CD4-positive, alpha-beta T cell treated with Interleukin-12 subunit alpha and Interleukin-12 subunit beta, for 1 hour (primary cell): ENCODE measurements around the gene DNMT1.

Source experiments
- DNase-seq: peaks from one replicate; pipeline ENCODE4 v3.0.0-alpha.2; 2020

Gene DNMT1

DNA sequence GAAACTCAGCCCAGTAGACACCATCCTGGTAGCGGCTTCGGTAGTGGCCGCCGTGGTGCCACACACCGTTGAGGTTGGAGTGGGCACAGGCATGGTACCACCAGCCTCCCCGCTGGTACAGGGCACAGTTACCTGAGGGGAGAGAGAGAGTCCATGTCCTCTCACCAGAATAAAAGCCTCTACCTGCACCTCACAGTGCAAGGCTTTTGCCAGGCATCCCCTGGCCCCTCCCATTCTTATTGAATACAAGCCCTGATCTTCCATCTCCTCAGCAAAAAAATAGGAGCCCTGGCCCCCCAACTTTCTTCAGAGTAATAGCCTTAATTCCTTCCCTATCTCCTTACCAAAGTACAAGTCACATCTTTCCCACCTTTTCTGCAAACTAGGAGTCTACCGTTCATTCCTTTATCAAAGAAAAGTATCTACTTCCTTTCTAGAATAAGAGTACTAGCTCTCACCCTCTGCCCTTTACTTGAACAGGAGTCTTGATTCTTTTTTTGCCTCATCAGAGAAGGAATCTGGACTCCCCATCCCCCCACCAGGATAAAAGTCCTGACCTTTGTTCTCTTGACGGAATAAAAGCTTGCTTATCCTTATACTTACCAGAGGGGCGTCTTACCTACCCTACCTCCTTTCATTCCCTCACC is 102.0 kb downstream of the DNMT1 start:
- DNase-seq, result no peak

DNA sequence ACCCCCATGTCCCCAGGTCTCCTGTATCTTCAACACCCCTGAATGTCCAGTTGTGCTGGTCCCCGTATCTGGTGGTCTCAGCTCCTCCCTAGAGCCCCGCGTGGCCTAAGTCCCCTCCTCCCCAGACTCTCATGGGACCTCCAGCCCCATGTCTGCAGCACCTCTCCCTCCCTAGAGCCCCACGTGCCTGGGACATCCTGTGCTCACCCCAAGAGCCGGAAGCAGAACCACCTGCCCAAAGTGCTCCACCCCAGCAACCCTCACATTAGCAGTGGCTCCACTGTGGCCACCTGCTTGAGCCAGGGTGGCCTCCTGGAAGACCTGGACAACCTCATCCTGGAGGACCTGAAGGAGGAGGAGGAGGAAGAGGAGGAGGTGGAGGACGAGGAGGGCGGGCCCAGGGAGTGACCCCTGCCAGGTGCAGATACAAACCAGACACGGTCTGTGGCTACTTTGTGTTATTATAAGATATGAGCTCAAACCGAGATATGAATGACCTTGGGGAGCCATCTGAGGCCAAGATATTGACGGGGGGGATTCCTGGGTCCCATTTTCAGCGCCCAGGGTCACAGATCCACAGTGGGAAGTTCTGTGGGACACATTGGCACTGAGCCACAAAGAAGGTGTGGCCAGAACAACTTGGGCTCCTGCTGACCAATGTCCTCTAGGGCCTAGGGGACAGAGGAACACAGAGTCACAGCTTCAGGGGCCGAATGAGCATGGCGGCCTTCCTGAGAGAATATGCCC is 102.7 kb downstream of the DNMT1 start:
- no peak for DNase-seq

DNA sequence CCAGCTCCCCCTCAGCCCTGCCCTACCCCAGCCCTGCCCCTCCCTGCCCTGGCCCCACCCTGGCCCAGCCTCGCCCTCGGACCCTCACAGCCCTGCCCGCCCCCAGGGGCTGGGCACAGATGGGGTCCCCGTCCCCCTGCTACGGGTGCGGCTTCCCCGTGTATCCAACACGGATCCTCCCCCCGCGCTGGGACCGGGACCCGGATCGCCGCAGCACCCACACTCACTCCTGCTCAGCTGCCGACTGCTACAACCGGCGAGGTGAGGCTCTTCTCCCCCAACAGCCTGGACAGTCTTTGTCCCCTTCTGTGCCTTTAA is 103.4 kb downstream of the DNMT1 start:
- no peak for DNase-seq

DNA sequence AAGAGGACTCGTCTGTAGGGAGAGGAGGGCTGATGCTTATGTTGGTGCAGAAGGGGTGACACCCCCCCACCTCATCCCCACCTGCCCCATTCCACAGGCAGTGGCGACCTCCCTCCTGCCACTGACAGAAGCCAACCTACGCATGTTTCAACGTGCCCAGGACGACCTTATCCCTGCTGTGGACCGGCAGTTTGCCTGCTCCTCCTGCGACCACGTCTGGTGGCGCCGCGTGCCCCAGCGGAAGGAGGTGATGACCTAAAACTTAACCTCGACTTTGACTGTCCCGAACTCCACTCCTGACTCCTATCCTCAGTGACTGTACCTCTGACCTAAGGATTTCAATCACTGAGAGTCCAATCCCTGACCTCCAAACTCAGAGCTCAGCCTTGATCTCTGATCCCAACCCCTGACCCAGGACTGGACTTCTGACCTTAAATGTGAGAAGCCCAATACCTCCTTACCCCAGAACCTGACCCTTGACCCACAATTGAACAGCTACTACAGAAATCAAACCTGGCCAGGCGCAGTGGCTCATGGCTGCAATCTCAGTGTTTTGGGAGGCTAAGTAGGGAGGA is 104.9 kb downstream of the DNMT1 start:
- no peak for DNase-seq

DNA sequence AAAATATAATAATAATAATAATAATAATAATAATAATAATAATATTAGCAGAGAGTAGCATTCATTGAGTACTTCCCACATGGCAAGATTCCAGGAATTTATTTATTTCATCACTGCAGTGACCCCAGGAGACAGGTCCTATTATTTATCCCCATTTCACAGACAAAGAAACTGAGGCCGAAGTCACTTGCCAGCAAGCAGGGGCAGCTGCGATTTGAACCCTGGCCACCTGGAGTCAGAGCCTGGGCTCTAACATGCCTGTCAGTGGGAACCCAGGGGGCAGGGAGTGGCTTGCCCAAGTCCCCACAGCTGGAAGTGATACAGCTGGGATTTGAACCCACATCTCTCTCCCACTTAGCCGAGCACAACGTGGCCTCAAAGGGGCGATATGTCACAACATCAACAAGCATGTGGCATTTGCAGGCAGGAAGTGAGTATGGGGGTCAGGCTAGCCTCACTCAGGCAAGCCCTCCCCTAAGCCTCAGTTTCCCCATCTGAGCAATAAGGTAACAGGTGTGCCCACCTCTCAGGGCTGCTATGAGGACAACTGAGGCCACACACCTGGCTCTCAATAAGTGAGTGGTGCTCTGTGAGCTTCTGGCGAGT is 105.7 kb downstream of the DNMT1 start:
- DNase-seq, result no peak

DNA sequence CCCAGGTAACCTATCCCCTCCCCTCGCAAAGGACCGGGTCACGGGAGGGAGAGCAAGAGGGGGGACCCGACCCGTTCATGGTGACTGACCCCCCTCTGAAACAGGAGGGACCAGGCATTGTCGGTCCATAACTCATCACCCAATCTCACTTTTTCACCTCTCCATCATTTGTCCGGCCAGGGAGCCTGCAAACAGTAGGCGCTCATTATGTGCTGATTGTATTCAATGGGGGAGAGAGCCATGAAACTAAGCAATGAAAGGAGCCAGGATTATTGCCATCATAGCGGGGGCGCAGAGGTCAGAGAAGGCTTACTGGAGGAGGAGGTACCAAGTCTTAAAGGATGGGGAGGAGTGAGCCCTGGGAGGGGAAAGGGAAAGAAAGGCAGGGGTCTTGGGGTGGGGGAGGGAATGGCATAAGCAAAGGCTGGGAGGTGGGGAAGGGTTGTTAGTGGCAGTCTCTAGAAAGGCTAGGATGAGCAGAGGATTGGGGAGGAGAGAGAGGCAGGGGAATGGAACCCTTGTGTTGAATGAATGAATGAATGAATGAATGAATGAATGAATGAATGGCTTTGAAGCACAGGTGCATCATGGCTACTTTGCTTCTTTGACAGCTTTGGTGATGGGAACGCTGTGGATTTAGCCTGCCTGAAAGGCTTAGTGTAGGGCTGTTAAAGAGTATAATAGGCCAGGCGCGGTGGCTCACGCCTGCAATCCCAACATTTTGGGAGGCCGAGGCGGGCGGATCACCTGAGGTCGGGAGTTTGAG is 107.3 kb downstream of the DNMT1 start:
- DNase-seq, result no peak

DNA sequence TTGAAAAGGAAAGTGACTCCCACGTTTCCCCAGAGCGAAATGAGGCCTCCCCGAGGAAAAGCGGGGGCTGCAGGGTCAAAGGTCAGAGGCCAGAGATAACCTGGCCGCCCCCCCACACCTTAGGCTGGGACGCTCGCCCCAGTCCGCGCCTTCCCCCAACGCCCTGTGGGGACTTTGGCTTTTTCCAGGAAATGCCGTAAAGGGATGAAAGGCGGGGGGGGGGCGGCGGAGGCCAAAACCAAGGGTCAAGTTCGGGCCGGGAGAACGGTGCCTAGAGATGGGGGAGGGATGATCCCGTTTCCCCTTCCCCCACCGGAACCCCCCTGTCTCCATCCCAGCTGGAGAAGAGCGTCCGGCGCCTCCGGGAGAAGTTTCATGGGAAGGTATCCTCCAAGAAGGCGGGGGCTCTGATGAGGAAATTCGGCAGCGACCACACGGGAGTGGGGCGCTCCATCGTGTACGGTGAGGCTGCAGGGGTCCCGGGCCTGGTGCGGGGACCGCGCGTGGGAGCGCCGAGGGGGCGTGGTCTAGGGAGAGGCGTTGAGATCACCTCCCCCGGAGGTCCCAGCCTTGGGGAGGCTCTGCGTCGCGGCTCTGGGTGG is 108.1 kb downstream of the DNMT1 start:
- peak; percentile 46 for DNase-seq

DNA sequence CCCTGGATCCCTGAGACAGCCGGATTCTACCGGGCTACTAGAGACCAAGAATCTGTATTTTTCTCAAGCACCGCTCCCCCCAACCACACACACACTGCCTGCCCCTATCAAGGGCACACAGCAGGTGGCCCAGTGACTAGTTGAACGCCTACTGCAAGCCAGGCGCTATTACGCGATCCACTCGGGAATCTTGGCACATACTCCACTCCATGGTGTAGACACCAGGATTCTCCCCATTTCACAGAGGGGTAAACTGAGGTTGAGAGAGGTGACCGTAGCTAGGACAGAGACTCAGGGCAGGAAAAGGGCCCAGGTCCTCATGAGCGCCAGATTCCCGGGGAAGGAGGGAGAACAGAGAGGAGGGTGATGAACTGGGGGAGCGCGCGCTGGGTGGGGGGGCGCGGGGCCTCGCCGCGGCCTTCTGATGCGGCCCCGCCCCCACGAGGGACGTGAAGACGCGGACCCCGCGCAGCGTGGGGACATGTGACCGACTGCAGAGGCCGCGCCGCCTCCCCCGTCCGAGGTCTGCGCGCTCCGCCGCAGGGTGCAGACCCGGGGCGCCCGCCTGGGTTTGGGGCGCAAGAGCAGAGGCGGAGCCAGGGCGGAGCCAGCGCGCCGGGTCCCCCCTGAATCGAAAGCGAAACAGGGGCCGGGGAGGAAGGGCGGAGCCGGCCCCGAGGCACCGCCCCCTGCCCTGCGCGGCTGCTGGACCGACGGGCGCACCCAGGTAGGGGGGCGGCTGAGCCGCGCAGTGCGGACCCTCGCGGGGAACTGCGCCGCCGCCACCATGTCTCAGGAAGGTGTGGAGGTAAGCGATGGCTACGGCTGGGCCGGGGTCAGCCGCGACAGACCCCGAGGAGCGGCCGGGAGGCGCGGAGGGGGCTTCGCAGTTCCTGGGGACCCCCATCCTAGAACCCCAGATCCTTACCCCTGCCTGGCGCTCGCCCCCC is 108.8 kb downstream of the DNMT1 start, which contains the start of gene SHFL:
Gene SHFL, plus strand, starts transcription at position 677 of the 950 bp plus-strand sequence. Its CDS starts 111 bp downstream, at position 788.
- peak; percentile 91 for DNase-seq

DNA sequence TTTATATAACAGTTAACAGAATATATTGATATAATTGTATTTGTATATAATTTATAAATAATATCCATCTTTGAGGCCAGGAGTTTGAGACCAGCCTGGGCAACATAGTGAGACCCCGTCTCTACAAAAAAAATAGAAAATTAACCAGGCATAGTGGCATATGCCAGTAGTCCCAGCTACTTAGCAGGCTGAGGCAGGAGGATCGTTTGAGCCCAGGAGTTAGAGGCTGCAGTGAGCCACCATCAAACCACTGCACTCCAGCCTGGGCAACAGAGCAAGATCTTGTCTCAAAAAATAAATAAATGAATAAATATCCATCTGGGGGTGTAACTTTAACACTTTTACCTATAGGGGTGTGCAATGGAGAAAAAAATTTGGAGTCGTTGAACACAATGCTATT is 110.0 kb downstream of the DNMT1 start:
- DNase-seq, result no peak

DNA sequence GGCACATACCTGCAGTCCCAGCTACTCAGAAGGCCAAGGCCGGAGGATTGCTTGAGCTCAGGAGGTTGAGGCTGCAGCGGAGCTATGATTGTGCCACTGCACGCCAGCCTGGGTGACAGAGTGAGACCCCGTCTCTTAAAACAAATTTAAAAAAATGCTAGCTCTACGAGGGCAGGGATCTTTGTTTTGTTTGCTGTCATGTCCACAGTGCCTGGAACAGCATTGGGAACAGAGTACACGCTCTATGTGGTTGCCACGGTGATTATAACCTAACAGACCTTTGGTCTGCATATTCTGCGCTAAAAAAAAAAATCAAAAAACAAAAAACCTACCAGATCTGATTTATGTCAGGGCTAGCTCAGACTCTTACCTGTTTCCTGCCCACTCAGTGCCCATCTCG is 110.8 kb downstream of the DNMT1 start:
- DNase-seq, result no peak
